ENCODE data around the gene FIZ1. TPM values are rescaled to one million over a fixed set of nuclear protein-coding genes. Genes with fewer than 3 reads are reported as not detected.
A peak's percentile ranks its signal among the peaks of the same experiment; 100 is the strongest.

The FIZ1 gene
- 27.8 and 29.3 TPM in 2 replicates for total RNA-seq (2021)
- percentile 68 among the genes with signal in this experiment for Bru-seq, nascent RNA
- percentile 69 among the genes with signal in this experiment for BruChase-seq, experiment 1, labeled RNA remaining after a 2-hour chase
- BruChase-seq, experiment 2, labeled RNA remaining after a 6-hour chase, result percentile 76 among the genes with signal in this experiment
- long read RNA-seq, full-length matches to known transcripts, result 27 of 41 reads
- long read RNA-seq, partial matches to known transcripts, result 0 of 41 reads
- long read RNA-seq, other reads (novel, unspliced or antisense), result 14 of 41 reads

DNA sequence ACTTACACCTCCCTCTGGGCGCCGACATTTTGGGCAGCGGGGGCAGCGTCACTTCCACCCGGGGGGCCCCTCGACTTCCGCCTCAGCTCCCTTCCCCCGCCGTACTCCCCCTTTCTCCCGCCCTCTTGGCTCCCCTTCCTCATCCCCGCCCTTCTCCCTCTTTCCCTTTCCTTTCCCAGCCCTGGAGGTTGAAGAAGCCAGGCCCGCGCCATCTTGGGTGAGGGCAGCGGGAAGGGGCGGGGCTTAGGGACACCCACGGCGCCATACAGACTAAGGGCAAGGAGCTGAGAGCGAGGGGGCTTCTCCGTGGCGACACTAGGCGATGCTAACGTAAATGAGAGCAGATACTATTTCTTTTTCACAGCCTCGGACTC lies at the start of gene FIZ1:
Gene FIZ1 (minus strand): TSS at position 50 of the 374 bp plus-strand sequence. CDS start 1,652 bp downstream, outside the sequence.
- Histone ChIP-seq H3K36me3 (ENCODE audit: insufficient read depth, low read length, poor library complexity, severe bottlenecking) (peaks cover 27% of the 10 kb centered on the region), H3K27ac (ENCODE audit: low read depth, low read length, poor library complexity, severe bottlenecking) (peak within 1 kb of the TSS; percentile 100), H3K4me1 (ENCODE audit: insufficient read depth, low read length, poor library complexity, severe bottlenecking) (peaks cover 17% of the 10 kb centered on the region), H3K9me3 (ENCODE audit: low read depth, low read length, poor library complexity, severe bottlenecking) (no peaks in the 10 kb centered on the region), H3K27me3 (replicated peaks; ENCODE audit: insufficient read depth, low read depth, low read length, poor library complexity) (no peaks in the 10 kb centered on the region), H3K4me3 (ENCODE audit: low read depth, low read length, poor library complexity, severe bottlenecking) (peak within 1 kb of the TSS; percentile 66)
- BruUV-seq (replicated peaks), result no TSS peak
- DNase-seq (ENCODE audit: low spot score), result peak; percentile 100
- ChIA-PET POLR2A (ENCODE audit: low non-redundant PET) (interaction anchor here (0.6 kb wide), 3 partner anchors 18 to 252 kb away, joined by 3 to 4 read pairs (median 3); partner anchors contain the start of gene ZNF579), CTCF (interaction anchor here (0.5 to 1.2 kb wide), 3 partner anchors 11 to 85 kb away, joined by 3 to 5 read pairs (median 4); no protein-coding TSS in a partner anchor)
- TF ChIP-seq EZH2 (IDR thresholded peaks at IDR 0.05; ENCODE audit: borderline replicate concordance, low read depth, low read length, poor library complexity, severe bottlenecking), result no peak
- TF ChIP-seq, protein P1, sequence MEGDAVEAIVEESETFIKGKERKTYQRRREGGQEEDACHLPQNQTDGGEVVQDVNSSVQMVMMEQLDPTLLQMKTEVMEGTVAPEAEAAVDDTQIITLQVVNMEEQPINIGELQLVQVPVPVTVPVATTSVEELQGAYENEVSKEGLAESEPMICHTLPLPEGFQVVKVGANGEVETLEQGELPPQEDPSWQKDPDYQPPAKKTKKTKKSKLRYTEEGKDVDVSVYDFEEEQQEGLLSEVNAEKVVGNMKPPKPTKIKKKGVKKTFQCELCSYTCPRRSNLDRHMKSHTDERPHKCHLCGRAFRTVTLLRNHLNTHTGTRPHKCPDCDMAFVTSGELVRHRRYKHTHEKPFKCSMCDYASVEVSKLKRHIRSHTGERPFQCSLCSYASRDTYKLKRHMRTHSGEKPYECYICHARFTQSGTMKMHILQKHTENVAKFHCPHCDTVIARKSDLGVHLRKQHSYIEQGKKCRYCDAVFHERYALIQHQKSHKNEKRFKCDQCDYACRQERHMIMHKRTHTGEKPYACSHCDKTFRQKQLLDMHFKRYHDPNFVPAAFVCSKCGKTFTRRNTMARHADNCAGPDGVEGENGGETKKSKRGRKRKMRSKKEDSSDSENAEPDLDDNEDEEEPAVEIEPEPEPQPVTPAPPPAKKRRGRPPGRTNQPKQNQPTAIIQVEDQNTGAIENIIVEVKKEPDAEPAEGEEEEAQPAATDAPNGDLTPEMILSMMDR (conservative IDR thresholded peaks at IDR 0.05; ENCODE audit: low read depth, low read length), result no peak
- intact Hi-C loops (cut with micrococcal nuclease; ENCODE audit: unreplicated experiment), result no loop called here

GRCh38 chr19:55648585-55649267 lies 49.4 kb upstream of the FIZ1 start:
- no TSS peak for BruUV-seq (replicated peaks)
- POLR2A ChIA-PET (ENCODE audit: low non-redundant PET), result no interaction called here
- Histone ChIP-seq H3K9me3 (ENCODE audit: low read depth, low read length, poor library complexity, severe bottlenecking) (no peaks in the 10 kb centered on the region), H3K27ac (ENCODE audit: low read depth, low read length, poor library complexity, severe bottlenecking) (peak overlapping the region; percentile 98), H3K36me3 (ENCODE audit: insufficient read depth, low read length, poor library complexity, severe bottlenecking) (peaks cover 27% of the 10 kb centered on the region), H3K4me1 (ENCODE audit: insufficient read depth, low read length, poor library complexity, severe bottlenecking) (peaks cover 24% of the 10 kb centered on the region), H3K4me3 (ENCODE audit: low read depth, low read length, poor library complexity, severe bottlenecking) (peak overlapping the region; percentile 93), H3K27me3 (replicated peaks; ENCODE audit: insufficient read depth, low read depth, low read length, poor library complexity) (no peaks in the 10 kb centered on the region)
- DNase-seq (ENCODE audit: low spot score), result no peak
- TF ChIP-seq, protein P1 (conservative IDR thresholded peaks at IDR 0.05; ENCODE audit: low read depth, low read length), result no peak
- no peak for TF ChIP-seq EZH2 (IDR thresholded peaks at IDR 0.05; ENCODE audit: borderline replicate concordance, low read depth, low read length, poor library complexity, severe bottlenecking)
- intact Hi-C loops (cut with micrococcal nuclease; ENCODE audit: unreplicated experiment), result no loop called here
- CTCF ChIA-PET, result no interaction called here

GRCh38 chr19:55647732-55648584 lies 48.6 kb upstream of the FIZ1 start, which contains the start of gene CCDC106:
CCDC106 (plus strand) TSS chr19:55648212; CDS start chr19:55649047, 835 bp downstream.
- no TSS peak for BruUV-seq (replicated peaks)
- peaks cover 28% of the 10 kb centered on the region for H3K4me1 ChIP-seq (ENCODE audit: insufficient read depth, low read length, poor library complexity, severe bottlenecking)
- peak within 1 kb of the TSS; percentile 98 for H3K27ac ChIP-seq (ENCODE audit: low read depth, low read length, poor library complexity, severe bottlenecking)
- H3K36me3 ChIP-seq (ENCODE audit: insufficient read depth, low read length, poor library complexity, severe bottlenecking), result peaks cover 27% of the 10 kb centered on the region
- CTCF ChIA-PET, result no interaction called here
- no peaks in the 10 kb centered on the region for H3K27me3 ChIP-seq (replicated peaks; ENCODE audit: insufficient read depth, low read depth, low read length, poor library complexity)
- H3K4me3 ChIP-seq (ENCODE audit: low read depth, low read length, poor library complexity, severe bottlenecking), result peak within 1 kb of the TSS; percentile 93
- TF ChIP-seq EZH2 (IDR thresholded peaks at IDR 0.05; ENCODE audit: borderline replicate concordance, low read depth, low read length, poor library complexity, severe bottlenecking), result no peak
- TF ChIP-seq, protein P1 (conservative IDR thresholded peaks at IDR 0.05; ENCODE audit: low read depth, low read length), result no peak
- DNase-seq (ENCODE audit: low spot score), result peak; percentile 92
- no peaks in the 10 kb centered on the region for H3K9me3 ChIP-seq (ENCODE audit: low read depth, low read length, poor library complexity, severe bottlenecking)
- POLR2A ChIA-PET (ENCODE audit: low non-redundant PET), result interaction anchor here (0.6 kb wide), 1 partner anchor 171 kb away, joined by 3 read pairs; no protein-coding TSS in a partner anchor
- intact Hi-C loops (cut with micrococcal nuclease; ENCODE audit: unreplicated experiment), result no loop called here

All from A673 (cell line).